Measurements from ENCODE around the gene ADSS1. TPM values are rescaled to one million over a fixed set of nuclear protein-coding genes. Genes with fewer than 3 reads are reported as not detected.

Gene ADSS1
- polyA plus RNA-seq, 3 donors: 12.6 to 15.1 (median 14.1) TPM

- DNase-seq (ENCODE audit: low read depth in 3 of 3, low spot score in 2 of 3): no peak
Measured at GRCh38 chr14:104788873-104789663, 65.0 kb downstream of the ADSS1 start.

- DNase-seq (ENCODE audit: low read depth in 3 of 3, low spot score in 2 of 3): no peak
Measured at GRCh38 chr14:104789752-104790743, 66.0 kb downstream of the ADSS1 start.

GRCh38 chr14:104791425-104791824 is 67.4 kb downstream of the ADSS1 start:
- no peak for DNase-seq (ENCODE audit: low read depth in 3 of 3, low spot score in 2 of 3)

- DNase-seq (ENCODE audit: low read depth in 3 of 3, low spot score in 2 of 3): no peak
Measured at GRCh38 chr14:104792101-104792884, 68.3 kb downstream of the ADSS1 start.

GRCh38 chr14:104792945-104793702 is 69.1 kb downstream of the ADSS1 start:
- DNase-seq (ENCODE audit: low read depth in 3 of 3, low spot score in 2 of 3): no peak

- DNase-seq (ENCODE audit: low read depth in 3 of 3, low spot score in 2 of 3): no peak
Measured at GRCh38 chr14:104793703-104793959, 69.6 kb downstream of the ADSS1 start.

GRCh38 chr14:104794099-104794498 is 70.1 kb downstream of the ADSS1 start:
- no peak for DNase-seq (ENCODE audit: low read depth in 3 of 3, low spot score in 2 of 3)

GRCh38 chr14:104794631-104794992 is 70.6 kb downstream of the ADSS1 start:
- DNase-seq (ENCODE audit: low read depth in 3 of 3, low spot score in 2 of 3): no peak

GRCh38 chr14:104794993-104795780 is 71.2 kb downstream of the ADSS1 start, which contains the start of gene AKT1:
TSS of gene AKT1 (minus strand) at chr14:104795748. CDS start at chr14:104792643, 3,105 bp downstream.
- no peak for DNase-seq (ENCODE audit: low read depth in 3 of 3, low spot score in 2 of 3)

GRCh38 chr14:104795781-104796686 is 72.0 kb downstream of the ADSS1 start:
- DNase-seq (ENCODE audit: low read depth in 3 of 3, low spot score in 2 of 3): no peak

- DNase-seq (ENCODE audit: low read depth in 3 of 3, low spot score in 2 of 3): no peak
Measured at GRCh38 chr14:104796687-104797081, 72.7 kb downstream of the ADSS1 start.

Other genes with a start within 250 kb of the ADSS1 start
- gene C14orf180, start 144.5 kb upstream of the ADSS1 start, polyA plus RNA-seq (ENCODE audit: insufficient read length in 3 of 3): under 1 TPM in 2 of 3 donors, not detected in 1; 0.07 to 0.11 TPM
- 1 to 10 TPM in 1 of 3 donors, under 1 TPM in 2; 0.80 to 1.2 (median 0.80) TPM for gene TMEM179, start 119.5 kb upstream of the ADSS1 start, polyA plus RNA-seq (ENCODE audit: insufficient read length in 3 of 3)
- 10 to 100 TPM; 34.1 to 38.1 (median 34.6) TPM for gene INF2, start 34.6 kb upstream of the ADSS1 start, polyA plus RNA-seq (ENCODE audit: insufficient read length in 3 of 3)
- 10 to 100 TPM; 45.3 to 63.5 (median 54.5) TPM for gene SIVA1, start 28.9 kb downstream of the ADSS1 start, polyA plus RNA-seq (ENCODE audit: insufficient read length in 3 of 3)
- 100 to 1,000 TPM; 103 to 107 (median 105) TPM for gene AKT1, start 71.5 kb downstream of the ADSS1 start, polyA plus RNA-seq (ENCODE audit: insufficient read length in 3 of 3)
- 1 to 10 TPM; 3.8 to 4.4 (median 3.8) TPM for gene ZBTB42, start 76.9 kb downstream of the ADSS1 start, polyA plus RNA-seq (ENCODE audit: insufficient read length in 3 of 3)
- gene CEP170B, start 141.0 kb downstream of the ADSS1 start, polyA plus RNA-seq (ENCODE audit: insufficient read length in 3 of 3): 1 to 10 TPM; 8.1 to 9.8 (median 9.5) TPM
- 1 to 10 TPM; 2.6 to 3.2 (median 3.2) TPM for gene PLD4, start 200.7 kb downstream of the ADSS1 start, polyA plus RNA-seq (ENCODE audit: insufficient read length in 3 of 3)

Data from right renal cortex interstitium (tissue), 3 donors.